Peyer's patch (tissue), 4 donors: ENCODE results near the gene SPRED3. TPM values are rescaled to one million over a fixed set of nuclear protein-coding genes. Genes with fewer than 3 reads are reported as not detected.

ENCODE experiments used
- DNase-seq, 3 donors: peaks; one replicate each; pipeline ENCODE4 v3.0.0-alpha.2; 2017 to 2019
- H3K27ac ChIP-seq, 4 donors: fragments of 200-600 bp; sonication (generic); one replicate each; pipeline ENCODE4 v1.5.1; 2016 to 2019
- H3K27me3 ChIP-seq, 2 donors: fragments of 200-600 bp; sonication (generic); one replicate each; pipeline ENCODE4 v1.5.1; 2019
- H3K36me3 ChIP-seq, 3 donors: fragments of 200-600 bp; sonication (generic); one replicate each; pipeline ENCODE4 v1.5.1; 2016 to 2019
- H3K4me1 ChIP-seq, 4 donors: fragments of 200-600 bp; sonication (generic); one replicate each; pipeline ENCODE4 v1.5.1; 2016 to 2019
- H3K4me3 ChIP-seq, 4 donors: fragments of 200-600 bp; sonication (generic); 1 replicate in 3 of 4; 2 replicates in 1 of 4; pipeline ENCODE4 v1.5.1; 2016 to 2019; ENCODE audit warnings: mild to moderate bottlenecking in 1 of 4
- H3K9me3 ChIP-seq, 4 donors: fragments of 200-600 bp; sonication (generic); one replicate each; pipeline ENCODE4 v1.5.1; 2016 to 2019; ENCODE audit warnings: mild to moderate bottlenecking in 1 of 4
- POLR2A ChIP-seq, 2 donors: fragments of 450-650 bp; IDR thresholded peaks; one replicate each; pipeline ENCODE4 v1.5.1; 2017; ENCODE audit warnings: antibody characterized with exemption in 2 of 2, mild to moderate bottlenecking in 2 of 2, moderate library complexity in 2 of 2
- total RNA-seq, 4 donors: library from RNA; depleted of rRNA; stranded (reverse); fragments of >200 nt; gene quantifications; one replicate each; pipeline ENCODE4 v1.1.0, GENCODE V29; 2016
- TF ChIP-seq, protein P1 (sequence below), 6 experiments: fragments of 450-650 bp in 4 of 6; fragments of 200-600 bp in 2 of 6; sonication (generic) in 1 of 6; IDR thresholded peaks; one replicate each; pipeline ENCODE4 v1.5.1; 2017 to 2019; ENCODE audit warnings: antibody characterized with exemption in 6 of 6, mild to moderate bottlenecking in 3 of 6, moderate library complexity in 1 of 6

Gene SPRED3
- total RNA-seq, 4 donors from 2014 or later = 0.88 to 5.9 (median 2.4) TPM; not detected in 1

DNA sequence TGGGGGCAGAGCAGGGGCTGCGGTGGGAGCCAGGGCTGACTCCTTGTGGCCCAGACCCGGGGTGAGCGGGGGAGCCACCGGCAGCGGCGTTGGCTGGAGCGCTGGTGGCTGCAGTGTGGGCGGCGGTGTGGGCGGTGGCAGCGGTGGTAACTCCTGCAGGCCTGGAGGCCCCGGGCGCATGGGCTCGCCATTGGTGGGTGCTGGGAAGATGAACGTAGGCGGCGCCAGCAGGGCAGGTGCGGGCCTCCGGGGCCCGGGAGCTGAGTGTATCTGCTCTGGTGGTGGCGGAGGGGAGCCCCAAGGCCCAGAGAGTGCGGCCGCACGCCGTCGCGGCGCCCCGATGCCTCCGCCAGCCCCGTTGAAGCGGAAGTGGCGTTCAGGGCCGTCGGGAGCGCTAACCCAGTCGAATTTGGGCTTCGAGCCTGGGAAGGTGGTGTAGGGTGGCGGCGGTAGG, 2.7 kb upstream of the SPRED3 start:
- peaks cover 4 to 40% (median 27%) of the 10 kb centered on the region in 4 donors for H3K4me1 ChIP-seq
- H3K27me3 ChIP-seq = no peaks in the 10 kb centered on the region
- TF ChIP-seq, protein P1, sequence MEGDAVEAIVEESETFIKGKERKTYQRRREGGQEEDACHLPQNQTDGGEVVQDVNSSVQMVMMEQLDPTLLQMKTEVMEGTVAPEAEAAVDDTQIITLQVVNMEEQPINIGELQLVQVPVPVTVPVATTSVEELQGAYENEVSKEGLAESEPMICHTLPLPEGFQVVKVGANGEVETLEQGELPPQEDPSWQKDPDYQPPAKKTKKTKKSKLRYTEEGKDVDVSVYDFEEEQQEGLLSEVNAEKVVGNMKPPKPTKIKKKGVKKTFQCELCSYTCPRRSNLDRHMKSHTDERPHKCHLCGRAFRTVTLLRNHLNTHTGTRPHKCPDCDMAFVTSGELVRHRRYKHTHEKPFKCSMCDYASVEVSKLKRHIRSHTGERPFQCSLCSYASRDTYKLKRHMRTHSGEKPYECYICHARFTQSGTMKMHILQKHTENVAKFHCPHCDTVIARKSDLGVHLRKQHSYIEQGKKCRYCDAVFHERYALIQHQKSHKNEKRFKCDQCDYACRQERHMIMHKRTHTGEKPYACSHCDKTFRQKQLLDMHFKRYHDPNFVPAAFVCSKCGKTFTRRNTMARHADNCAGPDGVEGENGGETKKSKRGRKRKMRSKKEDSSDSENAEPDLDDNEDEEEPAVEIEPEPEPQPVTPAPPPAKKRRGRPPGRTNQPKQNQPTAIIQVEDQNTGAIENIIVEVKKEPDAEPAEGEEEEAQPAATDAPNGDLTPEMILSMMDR (IDR thresholded peaks at IDR 0.05) = no peak
- TF ChIP-seq POLR2A (IDR thresholded peaks at IDR 0.05) = no peak
- H3K27ac ChIP-seq = no peak overlapping the region
- no peak for DNase-seq
- H3K4me3 ChIP-seq = peak overlapping the region in 1 of 4 donors; percentile 3
- H3K9me3 ChIP-seq = no peaks in the 10 kb centered on the region
- H3K36me3 ChIP-seq = peaks cover 0 to 40% (median 0%) of the 10 kb centered on the region in 3 donors

DNA sequence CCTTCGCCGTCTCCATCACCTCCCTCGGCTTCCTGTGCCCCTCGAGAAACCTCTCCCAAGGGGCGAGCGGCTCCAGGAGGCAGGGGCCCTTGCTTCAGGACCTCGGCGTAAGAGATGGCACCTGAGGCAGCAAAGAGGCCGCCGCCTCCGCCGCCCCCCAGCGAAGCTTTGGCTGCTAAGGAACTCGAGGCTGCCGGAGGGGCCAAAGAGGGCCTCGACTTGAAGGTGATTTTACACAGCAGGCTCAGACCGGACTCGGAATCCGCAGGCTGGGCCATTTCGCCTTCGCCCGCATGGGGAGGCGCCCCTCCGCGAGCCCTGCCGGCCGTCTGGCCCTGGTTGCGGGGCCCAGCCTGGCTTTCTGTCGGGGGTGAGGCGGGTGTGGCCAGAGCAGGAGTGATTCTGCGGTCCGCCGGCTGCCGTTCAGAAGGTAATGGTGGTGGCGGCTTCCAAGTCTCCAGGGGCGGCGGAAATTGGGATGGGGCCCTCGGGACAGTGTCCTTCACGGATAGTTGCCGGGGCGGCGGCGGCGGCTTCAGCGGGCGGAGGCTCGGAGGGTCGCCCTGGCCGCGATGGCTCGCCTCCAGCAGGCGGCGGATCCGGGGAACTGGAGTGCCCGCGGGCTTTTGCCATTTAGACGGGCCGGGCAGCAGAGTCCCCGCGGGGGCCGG, 2.1 kb upstream of the SPRED3 start:
- Histone ChIP-seq H3K27me3 (no peaks in the 10 kb centered on the region), H3K36me3 (peaks cover 0 to 34% (median 0%) of the 10 kb centered on the region in 3 donors), H3K4me3 (peak overlapping the region; percentile 3 to 74 (median 44)), H3K27ac (peak overlapping the region in 2 of 4 donors; percentile 90 to 95), H3K4me1 (peaks cover 4 to 40% (median 27%) of the 10 kb centered on the region in 4 donors), H3K9me3 (no peaks in the 10 kb centered on the region)
- no peak for TF ChIP-seq POLR2A (IDR thresholded peaks at IDR 0.05)
- TF ChIP-seq, protein P1 (IDR thresholded peaks at IDR 0.05) = no peak
- DNase-seq = no peak

DNA sequence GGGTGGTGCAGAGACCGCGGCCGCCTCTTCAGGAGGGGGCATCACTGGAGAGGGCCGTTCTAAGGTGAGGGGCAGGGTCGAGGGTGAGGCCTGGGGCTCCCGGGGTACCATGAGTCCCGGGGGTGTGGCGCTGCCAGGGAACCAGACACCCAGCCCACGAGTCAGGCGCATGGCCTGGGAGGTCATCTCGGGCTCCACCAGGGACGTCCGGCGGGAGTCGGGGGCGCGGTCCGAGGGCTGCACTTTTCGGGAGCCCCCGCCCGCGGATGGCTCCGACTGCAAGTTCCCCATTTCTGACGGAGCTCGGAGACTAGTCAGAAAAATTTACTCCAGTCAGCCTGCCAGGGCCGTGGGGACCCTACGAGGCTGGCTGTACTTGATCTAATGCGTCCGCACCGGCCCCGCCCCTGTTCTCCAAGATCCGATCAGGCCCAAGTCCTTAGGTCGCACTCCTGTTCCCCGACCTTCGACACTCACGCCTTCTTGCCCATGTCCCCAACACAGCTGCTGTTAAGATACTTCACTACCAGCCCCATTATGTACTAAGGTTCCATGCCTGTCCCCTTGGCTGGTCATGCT, 1.4 kb upstream of the SPRED3 start:
- Histone ChIP-seq H3K27ac (peak overlapping the region in 3 of 4 donors; percentile 70 to 95 (median 90)), H3K4me1 (peaks cover 4 to 40% (median 27%) of the 10 kb centered on the region in 4 donors), H3K36me3 (peaks cover 0 to 28% (median 0%) of the 10 kb centered on the region in 3 donors), H3K27me3 (no peaks in the 10 kb centered on the region), H3K4me3 (peak overlapping the region; percentile 33 to 74 (median 50)), H3K9me3 (no peaks in the 10 kb centered on the region)
- peak in 2 of 3 donors; percentile 81 to 86 for DNase-seq
- TF ChIP-seq POLR2A (IDR thresholded peaks at IDR 0.05) = no peak
- TF ChIP-seq, protein P1 (IDR thresholded peaks at IDR 0.05) = no peak

DNA sequence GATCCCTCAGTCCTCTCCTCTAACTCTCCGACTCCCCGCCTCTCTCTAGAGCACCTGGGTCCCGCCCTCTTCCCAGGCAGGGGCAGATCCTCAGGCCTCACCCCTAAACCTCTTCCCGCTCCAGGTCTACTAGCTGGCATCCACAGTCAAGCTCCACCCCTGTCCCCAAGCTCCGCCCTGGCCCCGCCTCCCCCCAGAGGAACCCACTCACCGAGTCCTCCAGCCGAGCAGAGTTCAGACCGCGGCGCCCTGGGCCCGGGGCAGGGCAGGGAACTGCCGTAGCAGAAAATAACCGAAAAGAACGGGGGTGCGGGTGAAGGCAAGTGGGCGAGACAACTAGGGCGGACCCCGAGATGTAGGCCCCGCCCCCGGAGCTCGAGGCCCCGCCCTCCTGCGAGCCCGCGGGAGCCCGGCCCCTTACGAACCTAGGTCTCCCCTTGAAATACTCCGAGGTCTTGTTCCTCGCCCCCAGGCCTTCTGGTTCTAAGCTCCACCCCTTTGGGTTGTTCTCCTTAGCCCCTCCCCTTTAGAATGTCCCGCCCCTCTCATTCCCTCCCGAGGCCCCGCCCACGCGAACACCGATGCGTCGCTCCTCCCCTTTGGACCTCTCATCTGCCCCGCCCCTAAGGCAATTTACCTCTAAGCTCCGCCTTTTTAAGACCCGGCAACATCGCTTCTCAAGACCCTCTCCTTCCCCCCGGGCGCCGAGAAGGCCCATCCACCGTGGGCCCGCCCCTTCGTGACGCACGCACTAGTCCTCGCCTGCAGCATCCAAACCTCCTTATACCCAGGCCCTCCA, 748 bp upstream of the SPRED3 start, which contains the start of gene GGN:
TSS of gene GGN (minus strand) at position 485 of the 799 bp plus-strand sequence. CDS start 773 bp downstream, outside the sequence.
- Histone ChIP-seq H3K36me3 (peaks cover 0 to 21% (median 0%) of the 10 kb centered on the region in 3 donors), H3K27ac (peak within 1 kb of the TSS in 3 of 4 donors; percentile 70 to 95 (median 90)), H3K4me3 (peak within 1 kb of the TSS; percentile 33 to 74 (median 50)), H3K27me3 (no peaks in the 10 kb centered on the region), H3K4me1 (peaks cover 4 to 40% (median 27%) of the 10 kb centered on the region in 4 donors), H3K9me3 (no peaks in the 10 kb centered on the region)
- peak; percentile 74 to 95 (median 93) for DNase-seq
- TF ChIP-seq, protein P1 (IDR thresholded peaks at IDR 0.05) = no peak
- peak; percentile 74 to 77 for TF ChIP-seq POLR2A (IDR thresholded peaks at IDR 0.05)
